ENCODE data around the gene HSPA14.

DNA sequence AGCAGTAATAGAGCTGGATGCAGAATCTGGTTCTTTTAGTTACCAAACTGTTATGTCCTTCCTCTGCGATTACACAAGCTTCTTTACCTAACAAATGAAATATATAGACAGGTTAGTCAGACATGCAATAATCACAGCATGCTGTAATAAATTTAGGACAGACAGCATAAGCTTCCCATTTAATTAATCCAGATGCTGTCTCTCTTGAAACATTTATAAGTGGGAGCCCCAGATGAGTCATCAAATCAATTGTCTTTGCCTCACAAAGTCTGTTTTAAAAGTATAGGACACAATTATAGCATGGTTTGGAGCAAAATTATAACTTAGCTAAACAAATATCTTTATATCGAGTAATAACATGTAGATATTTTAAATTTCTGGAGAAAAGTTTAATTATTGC, 1.9 kb upstream of the HSPA14 start:
- TF ChIP-seq, protein P1, sequence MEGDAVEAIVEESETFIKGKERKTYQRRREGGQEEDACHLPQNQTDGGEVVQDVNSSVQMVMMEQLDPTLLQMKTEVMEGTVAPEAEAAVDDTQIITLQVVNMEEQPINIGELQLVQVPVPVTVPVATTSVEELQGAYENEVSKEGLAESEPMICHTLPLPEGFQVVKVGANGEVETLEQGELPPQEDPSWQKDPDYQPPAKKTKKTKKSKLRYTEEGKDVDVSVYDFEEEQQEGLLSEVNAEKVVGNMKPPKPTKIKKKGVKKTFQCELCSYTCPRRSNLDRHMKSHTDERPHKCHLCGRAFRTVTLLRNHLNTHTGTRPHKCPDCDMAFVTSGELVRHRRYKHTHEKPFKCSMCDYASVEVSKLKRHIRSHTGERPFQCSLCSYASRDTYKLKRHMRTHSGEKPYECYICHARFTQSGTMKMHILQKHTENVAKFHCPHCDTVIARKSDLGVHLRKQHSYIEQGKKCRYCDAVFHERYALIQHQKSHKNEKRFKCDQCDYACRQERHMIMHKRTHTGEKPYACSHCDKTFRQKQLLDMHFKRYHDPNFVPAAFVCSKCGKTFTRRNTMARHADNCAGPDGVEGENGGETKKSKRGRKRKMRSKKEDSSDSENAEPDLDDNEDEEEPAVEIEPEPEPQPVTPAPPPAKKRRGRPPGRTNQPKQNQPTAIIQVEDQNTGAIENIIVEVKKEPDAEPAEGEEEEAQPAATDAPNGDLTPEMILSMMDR (IDR thresholded peaks at IDR 0.05) = no peak
- TF ChIP-seq POLR2A (IDR thresholded peaks at IDR 0.05) = no peak
- no peak for TF ChIP-seq POLR2AphosphoS5 (IDR thresholded peaks at IDR 0.05)
